PC-9 (cell line): ENCODE data around the gene ACAD10. TPM values are rescaled to one million over a fixed set of nuclear protein-coding genes. Genes with fewer than 3 reads are reported as not detected.

ENCODE experiments used
- BruUV-seq: library from RNA; stranded (reverse); fragments of 400-500 nt; replicated peaks from 2 replicates; lab custom pipeline; 2021; lab: Mats Ljungman, UMichigan
- CTCF ChIA-PET: fragments of 300-600 bp; sonication (Branson Sonifier 250); formaldehyde crosslinking; loops from one replicate; lab custom pipeline; 2022; ENCODE audit warnings: antibody characterized with exemption; lab: Charles Lee
- POLR2A ChIA-PET: fragments of 300-600 bp; sonication (Branson Sonifier 250); formaldehyde crosslinking; loops from one replicate; lab custom pipeline; 2022; ENCODE audit warnings: antibody characterized with exemption; ENCODE audit not compliant: unreplicated experiment; lab: Charles Lee
- DNase-seq, 2 experiments: peaks; one replicate each; pipeline versions ENCODE4 v3.0.0 to v3.0.0-alpha.2; 2015 to 2022; ENCODE audit warnings: mixed read lengths in 1 of 2
- H2AFZ ChIP-seq: fragments of 200-600 bp; sonication (generic); 2 replicates; pipeline ENCODE4 v1.8.1; 2017; ENCODE audit warnings: antibody characterized with exemption
- H3F3A ChIP-seq: fragments of 200-600 bp; sonication (generic); 2 replicates; pipeline ENCODE4 v1.8.1; 2017; ENCODE audit warnings: antibody characterized with exemption, mild to moderate bottlenecking, low read depth; ENCODE audit not compliant: insufficient read depth
- H3K27ac ChIP-seq: fragments of 200-600 bp; sonication (generic); 2 replicates; pipeline ENCODE4 v1.6.1; 2016; ENCODE audit warnings: mixed run types
- H3K27me3 ChIP-seq: fragments of 200-600 bp; sonication (generic); 2 replicates; pipeline ENCODE4 v1.6.1; 2016; ENCODE audit warnings: low read depth, mixed run types; ENCODE audit not compliant: insufficient read depth
- H3K36me3 ChIP-seq: fragments of 200-600 bp; sonication (generic); 2 replicates; pipeline ENCODE4 v1.6.1; 2016; ENCODE audit warnings: low read depth, mixed run types
- H3K4me1 ChIP-seq: fragments of 200-600 bp; sonication (generic); replicated peaks from 2 replicates; pipeline ENCODE4 v1.6.1; 2016; ENCODE audit warnings: mixed run types; ENCODE audit not compliant: insufficient read depth
- H3K4me2 ChIP-seq: fragments of 200-600 bp; sonication (generic); 2 replicates; pipeline ENCODE4 v1.6.1; 2017; ENCODE audit warnings: mixed run types
- H3K4me3 ChIP-seq: fragments of 200-600 bp; sonication (generic); 2 replicates; pipeline ENCODE4 v1.6.1; 2016; ENCODE audit warnings: mixed run types
- H3K79me2 ChIP-seq: fragments of 200-600 bp; sonication (generic); 2 replicates; pipeline ENCODE4 v1.6.1; 2017; ENCODE audit warnings: low read depth, mixed run types
- H3K9me2 ChIP-seq: fragments of 200-600 bp; sonication (generic); 2 replicates; pipeline ENCODE4 v1.8.1; 2017; ENCODE audit warnings: mild to moderate bottlenecking; ENCODE audit not compliant: insufficient read depth
- H3K9me3 ChIP-seq: fragments of 200-600 bp; sonication (generic); 2 replicates; pipeline ENCODE4 v1.8.1; 2016; ENCODE audit warnings: low read depth; ENCODE audit not compliant: insufficient read depth
- H4K20me1 ChIP-seq: fragments of 200-600 bp; sonication (generic); 2 replicates; pipeline ENCODE4 v1.8.1; 2017; ENCODE audit not compliant: insufficient read depth
- EZH2 ChIP-seq: fragments of 200-600 bp; sonication (generic); IDR thresholded peaks from 2 replicates; pipeline ENCODE4 v1.8.0; 2017; ENCODE audit warnings: antibody characterized with exemption, low read depth
- intact Hi-C: fragments of 100-400 bp; cut with micrococcal nuclease; formaldehyde crosslinking; loops from one replicate; pipeline ENCODE4 v1.10.0; 2022; ENCODE audit not compliant: unreplicated experiment
- total RNA-seq: library from RNA; stranded (reverse); gene quantifications from 2 replicates; pipeline ENCODE4 v1.2.3, GENCODE V29; 2021
- TF ChIP-seq, protein P1 (sequence below): fragments of 200-600 bp; sonication (generic); conservative IDR thresholded peaks from 2 replicates; pipeline ENCODE4 v1.6.1; 2017; ENCODE audit warnings: mixed run types, antibody characterized with exemption, mild to moderate bottlenecking, moderate library complexity

The ACAD10 gene
- total RNA-seq, 1 experiment from 2014 or later, result 30.3 TPM

DNA sequence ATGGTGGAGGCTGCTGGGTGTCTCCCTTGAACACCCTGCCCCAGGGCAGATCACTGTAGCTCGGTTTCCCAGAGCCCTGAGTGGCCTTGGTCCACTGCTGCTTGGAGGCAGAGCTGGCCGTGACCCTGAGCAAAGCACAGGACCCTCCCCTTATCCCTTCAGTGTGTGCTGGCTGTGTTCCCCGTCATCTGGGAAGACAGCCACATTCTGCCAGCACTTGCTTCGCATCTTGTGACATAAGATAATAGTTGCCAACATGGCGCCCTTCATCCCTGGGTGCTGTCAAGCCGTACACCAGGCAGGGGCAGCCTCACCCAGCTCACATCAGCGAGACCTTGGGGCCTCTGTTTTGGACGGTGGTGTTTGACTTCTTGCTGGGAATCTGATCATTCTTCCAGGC, 68.8 kb downstream of the ACAD10 start:
- H3K27ac ChIP-seq, result no peak overlapping the region
- H3K79me2 ChIP-seq, result no peaks in the 10 kb centered on the region
- H3K4me3 ChIP-seq, result no peak overlapping the region
- H3K9me3 ChIP-seq, result no peaks in the 10 kb centered on the region
- H3K36me3 ChIP-seq, result 0 out of 2 replicates have a peak, but pooled peaks cover 5% of the 10 kb centered on the region
- no peaks in the 10 kb centered on the region for H3K27me3 ChIP-seq
- H3F3A ChIP-seq, result no peaks in the 10 kb centered on the region
- POLR2A ChIA-PET, result no interaction called here
- CTCF ChIA-PET, result interaction anchor here (0.6 to 2.4 kb wide), 2 partner anchors 58 to 696 kb away, joined by 3 to 10 read pairs; no protein-coding TSS in a partner anchor
- no peak for DNase-seq
- H3K4me2 ChIP-seq, result no peak overlapping the region
- no TSS peak for BruUV-seq
- no peak overlapping the region for H2AFZ ChIP-seq
- TF ChIP-seq, protein P1, sequence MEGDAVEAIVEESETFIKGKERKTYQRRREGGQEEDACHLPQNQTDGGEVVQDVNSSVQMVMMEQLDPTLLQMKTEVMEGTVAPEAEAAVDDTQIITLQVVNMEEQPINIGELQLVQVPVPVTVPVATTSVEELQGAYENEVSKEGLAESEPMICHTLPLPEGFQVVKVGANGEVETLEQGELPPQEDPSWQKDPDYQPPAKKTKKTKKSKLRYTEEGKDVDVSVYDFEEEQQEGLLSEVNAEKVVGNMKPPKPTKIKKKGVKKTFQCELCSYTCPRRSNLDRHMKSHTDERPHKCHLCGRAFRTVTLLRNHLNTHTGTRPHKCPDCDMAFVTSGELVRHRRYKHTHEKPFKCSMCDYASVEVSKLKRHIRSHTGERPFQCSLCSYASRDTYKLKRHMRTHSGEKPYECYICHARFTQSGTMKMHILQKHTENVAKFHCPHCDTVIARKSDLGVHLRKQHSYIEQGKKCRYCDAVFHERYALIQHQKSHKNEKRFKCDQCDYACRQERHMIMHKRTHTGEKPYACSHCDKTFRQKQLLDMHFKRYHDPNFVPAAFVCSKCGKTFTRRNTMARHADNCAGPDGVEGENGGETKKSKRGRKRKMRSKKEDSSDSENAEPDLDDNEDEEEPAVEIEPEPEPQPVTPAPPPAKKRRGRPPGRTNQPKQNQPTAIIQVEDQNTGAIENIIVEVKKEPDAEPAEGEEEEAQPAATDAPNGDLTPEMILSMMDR, result no peak
- no peak for TF ChIP-seq EZH2
- H4K20me1 ChIP-seq, result no peaks in the 10 kb centered on the region
- intact Hi-C loops, result no loop called here
- H3K4me1 ChIP-seq, result no peaks in the 10 kb centered on the region
- no peaks in the 10 kb centered on the region for H3K9me2 ChIP-seq

DNA sequence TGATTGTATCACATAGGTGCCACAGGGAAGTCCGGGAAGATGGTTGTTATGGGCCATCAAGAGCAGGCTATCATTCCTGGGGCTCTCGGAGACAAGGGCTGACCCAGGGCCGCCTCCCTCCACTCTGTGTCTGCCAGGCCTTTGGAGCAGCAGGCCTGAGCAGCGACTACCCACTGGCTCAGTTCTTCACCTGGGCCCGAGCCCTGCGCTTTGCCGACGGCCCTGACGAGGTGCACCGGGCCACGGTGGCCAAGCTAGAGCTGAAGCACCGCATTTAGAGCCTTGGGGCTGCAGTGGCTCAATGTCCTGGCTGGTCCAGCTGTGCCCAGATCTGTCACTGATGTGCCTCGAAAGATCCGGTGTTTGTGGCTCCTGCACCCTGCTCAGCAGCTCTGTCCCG, 70.3 kb downstream of the ACAD10 start:
- Histone ChIP-seq H2AFZ (no peak overlapping the region), H3K36me3 (no peaks in the 10 kb centered on the region), H3K9me2 (no peaks in the 10 kb centered on the region), H3K4me2 (no peak overlapping the region), H3K4me3 (no peak overlapping the region), H3F3A (no peaks in the 10 kb centered on the region), H3K27me3 (no peaks in the 10 kb centered on the region), H3K9me3 (no peaks in the 10 kb centered on the region), H3K27ac (no peak overlapping the region), H3K4me1 (no peaks in the 10 kb centered on the region), H4K20me1 (no peaks in the 10 kb centered on the region), H3K79me2 (no peaks in the 10 kb centered on the region)
- CTCF ChIA-PET, result no interaction called here
- DNase-seq, result no peak
- intact Hi-C loops, result no loop called here
- POLR2A ChIA-PET, result no interaction called here
- TF ChIP-seq, protein P1, result no peak
- no peak for TF ChIP-seq EZH2
- no TSS peak for BruUV-seq

DNA sequence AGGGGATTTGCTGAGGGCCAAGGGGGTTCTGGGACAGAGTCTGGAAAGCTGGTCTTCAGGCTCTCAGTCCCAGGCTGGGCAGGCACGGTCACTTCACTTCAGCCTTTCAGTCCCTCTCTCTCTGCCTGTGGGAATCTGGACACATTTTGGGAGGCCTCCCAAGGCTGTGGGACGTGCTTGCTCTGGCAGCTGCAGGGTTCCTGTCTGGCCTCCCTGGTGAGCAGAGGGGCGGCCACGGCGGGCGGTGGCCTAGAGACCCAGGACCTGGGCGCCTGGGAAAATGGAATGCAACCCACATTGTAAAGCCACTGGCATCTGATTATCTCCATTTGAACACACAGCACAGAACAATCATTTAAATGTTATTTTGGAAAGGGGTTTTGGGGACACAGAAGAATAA, 70.8 kb downstream of the ACAD10 start:
- intact Hi-C loops, result no loop called here
- CTCF ChIA-PET, result no interaction called here
- BruUV-seq, result no TSS peak

More for the DNA sequence above, 70.8 kb downstream of the ACAD10 start:
- Histone ChIP-seq H2AFZ (no peak overlapping the region), H3F3A (no peaks in the 10 kb centered on the region), H4K20me1 (no peaks in the 10 kb centered on the region), H3K27ac (no peak overlapping the region), H3K4me3 (no peak overlapping the region), H3K9me2 (no peaks in the 10 kb centered on the region), H3K4me2 (no peak overlapping the region), H3K36me3 (no peaks in the 10 kb centered on the region), H3K4me1 (no peaks in the 10 kb centered on the region), H3K27me3 (no peaks in the 10 kb centered on the region), H3K79me2 (no peaks in the 10 kb centered on the region), H3K9me3 (no peaks in the 10 kb centered on the region)
- DNase-seq, result no peak
- no peak for TF ChIP-seq EZH2
- TF ChIP-seq, protein P1, result no peak
- POLR2A ChIA-PET, result no interaction called here
